HG03095 (cell line): ENCODE results near the gene LRP1.

Source experiments
- ATAC-seq: cut with Tn5 transposase; IDR thresholded peaks from one replicate; pipeline ENCODE4 v1.9.1; 2021; ENCODE audit warnings: moderate library complexity; ENCODE audit not compliant: unreplicated experiment

LRP1 gene

DNA sequence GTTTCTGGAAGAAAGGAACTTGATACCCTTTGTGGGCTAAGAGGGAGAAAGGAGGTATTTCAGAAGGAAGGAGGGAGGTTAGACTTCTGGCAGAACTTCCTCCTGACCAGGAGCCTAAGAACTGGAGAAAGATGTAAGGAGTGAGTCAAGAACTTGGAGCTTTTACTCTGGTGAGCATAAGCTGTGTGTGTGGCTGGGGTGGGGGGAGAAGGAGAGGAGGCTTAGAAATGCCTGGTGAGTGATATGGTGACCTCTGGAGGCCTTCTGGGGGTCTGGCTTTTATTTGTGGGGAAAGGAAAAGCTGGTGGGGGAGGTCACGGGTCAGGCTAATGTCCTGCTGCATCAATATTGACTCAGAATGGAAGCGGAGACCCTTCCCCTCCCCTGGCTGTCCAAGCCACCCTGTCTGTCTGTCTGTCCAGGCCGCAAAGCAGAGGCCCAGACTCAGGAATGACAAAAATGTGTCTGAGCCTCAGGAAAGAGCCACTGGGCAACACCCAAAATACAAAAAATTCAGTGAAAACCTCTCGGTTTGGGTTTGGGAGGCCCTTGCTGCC is 4.8 kb downstream of the LRP1 start:
- ATAC-seq, result no peak

DNA sequence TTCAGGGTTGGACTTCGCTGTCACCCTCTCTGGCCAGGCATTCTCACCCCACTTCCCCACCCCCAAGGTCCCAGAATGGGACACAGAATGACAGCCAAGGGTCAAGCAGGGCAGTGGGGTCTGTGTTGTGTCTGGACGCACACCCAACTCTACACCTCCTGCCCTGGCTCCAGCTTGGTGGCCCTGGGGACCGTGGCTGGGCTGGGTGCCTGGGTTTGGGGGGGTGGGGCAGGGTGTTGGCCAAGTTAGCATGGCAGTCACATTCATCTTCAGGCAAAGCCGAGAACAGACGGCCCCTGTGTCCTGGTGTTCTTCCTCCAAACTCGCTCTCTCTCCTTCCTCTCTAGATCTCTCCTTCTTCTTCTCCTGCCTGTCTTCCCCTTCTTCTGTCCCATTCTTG is 5.6 kb downstream of the LRP1 start:
- ATAC-seq, result no peak

DNA sequence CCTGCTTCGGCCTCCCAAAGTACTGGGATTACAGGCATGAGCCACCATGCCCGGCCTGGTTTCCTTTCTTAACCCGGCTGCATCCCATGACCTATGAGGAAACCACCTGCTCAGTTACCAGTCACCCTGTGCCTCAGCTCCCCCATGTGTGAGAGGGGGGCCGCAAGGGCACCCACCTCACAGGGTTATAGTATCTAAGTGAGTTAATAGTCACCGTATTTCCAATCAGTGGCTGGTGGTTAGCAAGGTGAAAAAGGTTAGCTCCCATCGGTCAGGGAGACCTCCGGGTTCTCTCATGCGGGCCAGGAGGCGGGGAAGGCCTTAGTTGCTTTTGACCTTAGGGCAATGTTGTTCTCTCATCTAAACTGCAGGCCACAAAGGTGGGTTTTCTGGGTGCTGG is 6.7 kb downstream of the LRP1 start:
- ATAC-seq, result no peak

GRCh38 chr12:57135527-57136326 is 7.4 kb downstream of the LRP1 start:
- no peak for ATAC-seq

DNA sequence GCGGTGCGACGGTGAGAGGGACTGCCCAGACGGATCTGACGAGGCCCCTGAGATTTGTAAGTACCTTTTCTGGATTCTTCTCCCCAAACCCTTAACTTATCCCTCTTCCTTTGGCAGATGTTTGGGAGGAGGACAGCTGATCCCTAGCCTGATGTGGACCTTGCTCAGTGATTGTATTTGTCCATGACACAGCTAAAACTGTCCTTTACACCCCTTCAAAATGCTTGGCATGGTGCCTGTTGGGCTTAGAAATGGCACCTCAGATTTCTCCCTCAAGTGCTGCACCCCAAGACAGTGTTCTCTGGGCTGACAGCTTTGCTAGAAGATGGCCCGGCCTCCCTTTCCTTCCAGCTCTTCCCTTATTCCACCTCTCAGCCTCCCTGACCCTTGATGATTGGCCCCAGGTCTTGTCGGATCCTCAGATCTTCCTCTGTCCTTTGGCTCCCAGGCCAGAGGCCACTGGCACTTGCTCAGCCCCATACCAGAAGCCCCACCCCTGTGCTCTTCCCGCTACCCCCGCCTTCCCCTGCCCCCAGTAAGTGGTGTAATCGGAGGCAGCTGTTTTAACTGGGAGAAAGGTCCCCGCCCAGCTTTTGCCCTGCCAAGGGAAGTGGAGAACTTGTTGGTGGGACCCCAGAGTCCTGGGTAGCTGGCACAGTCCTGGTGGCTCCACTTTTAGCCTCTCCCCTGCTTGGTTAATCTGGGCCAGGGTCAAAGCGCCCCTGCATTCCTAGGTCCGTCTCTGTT is 10.4 kb downstream of the LRP1 start:
- ATAC-seq, result no peak

DNA sequence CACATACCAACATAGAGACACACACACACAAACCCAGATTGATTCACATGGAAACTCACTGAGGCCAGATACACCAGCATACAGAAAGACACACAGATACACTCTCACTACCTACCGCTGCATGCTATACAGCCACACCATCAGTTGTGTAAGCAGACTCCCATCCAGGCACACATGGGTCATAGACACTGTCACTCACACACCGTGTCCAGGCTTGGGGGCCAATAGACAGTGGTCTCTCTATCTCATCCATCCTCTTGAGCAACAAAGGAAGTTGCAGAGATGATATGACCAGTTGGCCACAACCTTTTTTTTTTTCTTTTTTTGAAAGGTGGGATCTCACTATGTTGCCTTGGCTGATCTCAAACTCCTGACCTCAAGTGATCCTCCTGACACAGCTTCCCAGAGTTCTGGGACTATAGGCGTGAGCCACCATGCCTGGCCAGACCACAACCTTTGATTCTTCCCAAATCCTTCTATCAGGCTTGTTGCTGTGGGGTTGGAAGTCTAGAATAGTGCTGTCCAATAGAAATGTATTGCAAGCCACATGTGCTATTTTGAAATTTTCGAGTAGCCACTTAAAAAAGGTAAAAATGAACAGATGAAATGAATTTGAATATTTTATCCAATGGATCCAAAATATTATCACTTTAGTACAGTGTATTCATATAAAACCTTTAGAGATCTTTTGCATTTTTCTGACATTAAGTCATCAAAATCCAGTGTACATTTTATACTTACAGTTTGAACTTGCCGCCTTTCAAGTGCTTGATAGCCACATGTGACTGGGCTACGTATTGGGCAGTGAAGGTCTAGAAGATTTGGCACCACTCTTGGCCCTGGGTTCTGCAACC is 11.7 kb downstream of the LRP1 start:
- no peak for ATAC-seq

GRCh38 chr12:57141249-57141648 is 13.0 kb downstream of the LRP1 start:
- ATAC-seq, result no peak

DNA sequence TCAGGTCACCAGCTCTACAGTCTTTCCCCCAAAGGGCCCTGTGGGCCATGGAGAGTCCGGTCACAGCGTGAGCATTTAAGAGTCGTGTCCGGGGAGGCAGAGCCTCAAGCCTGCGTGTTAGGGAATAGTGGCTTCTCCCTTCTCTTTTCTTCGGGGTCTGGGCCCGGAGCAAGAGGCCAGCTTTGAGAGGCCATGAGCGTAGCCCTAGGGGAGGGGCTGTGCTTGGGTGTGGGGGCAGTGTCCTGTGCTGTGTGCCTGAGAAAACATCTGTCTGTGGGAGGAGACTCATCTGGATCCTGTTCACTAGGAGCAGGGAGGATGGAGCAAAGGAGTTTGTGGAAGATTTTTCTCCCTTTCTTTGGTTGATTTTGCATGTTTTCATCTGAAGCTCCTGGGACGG is 13.8 kb downstream of the LRP1 start:
- ATAC-seq, result no peak

- ATAC-seq, result no peak
Measured at GRCh38 chr12:57142727-57143126, 14.4 kb downstream of the LRP1 start.

GRCh38 chr12:57143454-57143853 is 15.2 kb downstream of the LRP1 start:
- no peak for ATAC-seq

- ATAC-seq, result no peak
Measured at GRCh38 chr12:57145460-57146059, 17.3 kb downstream of the LRP1 start.

GRCh38 chr12:57146092-57146491 is 17.8 kb downstream of the LRP1 start:
- ATAC-seq, result no peak

DNA sequence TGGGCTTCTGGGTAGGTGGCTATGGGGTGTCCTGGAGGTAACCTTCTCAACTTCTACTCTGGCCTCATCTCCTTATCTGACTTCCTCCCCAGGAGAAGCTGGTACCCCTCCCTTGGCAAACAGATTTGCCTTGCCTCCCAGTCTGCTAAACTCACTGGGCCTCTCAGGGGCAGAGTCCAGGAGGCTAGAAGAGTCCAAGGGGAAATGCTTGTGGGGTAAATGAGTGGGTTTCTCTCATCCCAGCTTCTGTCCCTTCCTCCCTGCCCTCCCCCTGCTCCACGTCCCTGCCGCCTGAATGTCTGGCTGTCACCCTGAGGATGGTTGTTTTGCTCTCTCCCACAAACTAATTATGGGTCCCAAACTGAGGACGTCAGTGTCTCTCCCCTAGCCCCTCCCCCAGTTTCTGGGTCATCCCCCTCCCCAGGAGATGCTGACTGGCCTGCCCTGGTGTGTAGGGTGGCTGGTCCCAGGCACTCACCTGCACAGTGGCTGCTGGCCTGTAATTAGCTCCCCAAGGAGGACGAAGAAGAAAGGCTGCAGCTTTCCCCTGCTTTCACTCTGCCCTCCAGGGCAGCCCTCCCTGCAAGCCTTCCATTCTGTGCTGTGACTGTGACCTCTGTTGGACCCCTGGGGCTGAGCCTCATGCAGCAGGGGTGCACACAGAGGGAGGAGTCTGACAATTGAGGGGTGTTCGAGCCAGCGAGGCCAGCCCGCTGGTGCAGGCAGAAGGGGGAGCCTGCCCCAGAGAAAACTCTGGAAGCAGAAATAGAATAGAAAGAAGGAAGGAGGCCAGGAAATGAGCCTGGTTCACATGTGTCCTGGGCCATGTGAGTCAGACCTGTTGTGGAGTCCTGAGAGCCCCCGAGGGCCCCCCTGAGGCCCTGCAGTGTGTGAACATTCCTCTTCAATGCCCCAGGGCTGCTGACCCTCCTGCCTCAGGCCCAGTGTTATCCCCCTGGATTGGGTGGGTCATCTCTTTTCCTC is 19.0 kb downstream of the LRP1 start, which contains the start of gene LRP1-AS:
LRP1-AS (minus strand) TSS at position 659 of the 984 bp plus-strand sequence.
- no peak for ATAC-seq

GRCh38 chr12:57148469-57149244 is 20.4 kb downstream of the LRP1 start:
- no peak for ATAC-seq

GRCh38 chr12:57149245-57149900 is 21.1 kb downstream of the LRP1 start:
- ATAC-seq, result no peak

DNA sequence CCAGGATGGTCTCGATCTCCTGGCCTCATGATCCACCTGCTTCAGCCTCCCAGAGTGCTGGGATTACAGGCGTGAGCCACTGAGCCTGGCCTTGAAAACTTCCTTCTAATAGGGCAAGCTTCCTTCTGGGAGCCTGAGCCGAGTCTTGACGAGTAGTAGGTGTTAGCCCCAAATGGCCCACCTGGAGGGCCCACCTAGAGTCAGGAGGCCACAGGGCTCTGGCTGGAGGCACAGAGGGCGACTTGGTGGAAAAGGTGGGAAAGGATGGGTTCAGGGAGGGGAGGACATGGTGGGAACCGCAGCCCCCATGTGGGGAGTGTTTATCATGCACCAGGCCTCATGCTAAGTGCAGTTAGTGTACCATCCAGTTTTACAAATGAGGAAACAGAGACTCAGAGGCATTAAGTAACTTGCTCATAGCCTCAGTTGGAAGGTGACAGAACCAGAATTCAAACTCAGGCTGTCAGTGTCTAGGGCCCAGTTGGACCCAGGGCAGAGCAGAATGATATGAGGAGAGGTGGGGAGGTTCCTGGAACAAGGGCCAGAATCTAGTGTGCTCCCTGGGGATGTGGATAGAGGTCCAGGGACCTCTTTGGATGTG is 22.2 kb downstream of the LRP1 start:
- ATAC-seq, result no peak

- ATAC-seq, result no peak
Measured at GRCh38 chr12:57151741-57152630, 23.7 kb downstream of the LRP1 start.
